DMS153 (cell line): ENCODE results near the gene BLOC1S1.

Source experiments
- DNase-seq: peaks from one replicate; lab custom pipeline; 2025; lab: John Stamatoyannopoulos, UW

BLOC1S1 gene

DNA sequence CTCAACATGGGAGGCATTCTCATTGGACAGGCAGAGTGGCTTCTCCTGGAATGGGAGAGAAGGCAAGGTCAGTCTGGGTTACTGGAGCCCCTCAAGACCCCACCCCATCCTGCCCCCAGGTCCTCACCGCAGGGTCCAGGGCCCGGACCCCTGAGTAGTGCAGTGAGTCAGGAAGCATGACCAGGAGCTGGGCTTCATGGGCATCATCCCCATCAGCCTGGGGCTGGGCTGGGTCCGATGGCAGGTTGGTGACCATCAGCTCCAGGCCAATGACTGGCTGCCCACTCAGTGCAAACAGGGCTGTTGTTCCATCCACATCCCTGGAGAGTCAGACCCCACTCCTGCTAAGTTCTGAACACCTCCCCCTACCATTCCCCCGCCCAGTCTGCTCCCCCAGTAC lies 21.2 kb upstream of the BLOC1S1 start:
- no peak for DNase-seq

DNA sequence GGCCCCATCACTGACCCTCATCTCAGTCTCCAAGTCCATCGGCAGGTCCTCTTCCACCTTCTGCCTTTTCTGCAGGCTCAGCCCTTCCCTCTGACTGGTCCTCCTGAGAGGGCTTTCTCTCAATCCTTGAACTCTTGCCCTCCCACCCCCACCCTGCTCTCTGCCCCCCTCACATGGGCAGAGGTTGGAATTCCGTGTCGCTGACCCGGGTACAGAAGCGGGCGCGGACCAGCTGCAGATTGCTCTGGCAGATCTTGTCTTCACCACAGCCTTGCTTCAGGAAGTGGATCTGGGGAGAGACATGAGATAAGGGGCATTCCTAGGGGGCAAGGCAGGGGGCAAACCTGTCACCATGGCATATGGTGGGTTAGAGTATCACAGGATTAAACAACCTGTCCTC lies 20.5 kb upstream of the BLOC1S1 start:
- DNase-seq: no peak

DNA sequence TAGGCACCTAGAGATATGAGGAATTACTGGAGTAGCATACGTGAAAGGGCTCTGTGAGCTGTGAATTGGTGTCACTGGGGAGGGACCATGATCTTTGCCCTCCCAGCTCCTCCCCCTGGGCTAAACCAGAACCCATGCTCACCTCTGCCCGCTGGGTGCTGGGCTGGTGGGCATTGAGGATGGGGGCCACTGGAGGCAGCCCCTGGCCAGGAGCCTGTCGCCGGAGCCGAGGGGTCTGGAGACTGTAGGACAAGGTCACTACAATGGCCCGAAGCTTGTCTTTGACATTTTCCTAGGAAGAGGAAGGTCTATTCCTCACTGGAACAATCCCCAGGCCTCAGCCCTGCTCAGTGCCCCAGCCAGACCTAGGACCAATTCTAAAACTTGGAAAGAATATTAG lies 19.7 kb upstream of the BLOC1S1 start:
- DNase-seq: no peak

DNA sequence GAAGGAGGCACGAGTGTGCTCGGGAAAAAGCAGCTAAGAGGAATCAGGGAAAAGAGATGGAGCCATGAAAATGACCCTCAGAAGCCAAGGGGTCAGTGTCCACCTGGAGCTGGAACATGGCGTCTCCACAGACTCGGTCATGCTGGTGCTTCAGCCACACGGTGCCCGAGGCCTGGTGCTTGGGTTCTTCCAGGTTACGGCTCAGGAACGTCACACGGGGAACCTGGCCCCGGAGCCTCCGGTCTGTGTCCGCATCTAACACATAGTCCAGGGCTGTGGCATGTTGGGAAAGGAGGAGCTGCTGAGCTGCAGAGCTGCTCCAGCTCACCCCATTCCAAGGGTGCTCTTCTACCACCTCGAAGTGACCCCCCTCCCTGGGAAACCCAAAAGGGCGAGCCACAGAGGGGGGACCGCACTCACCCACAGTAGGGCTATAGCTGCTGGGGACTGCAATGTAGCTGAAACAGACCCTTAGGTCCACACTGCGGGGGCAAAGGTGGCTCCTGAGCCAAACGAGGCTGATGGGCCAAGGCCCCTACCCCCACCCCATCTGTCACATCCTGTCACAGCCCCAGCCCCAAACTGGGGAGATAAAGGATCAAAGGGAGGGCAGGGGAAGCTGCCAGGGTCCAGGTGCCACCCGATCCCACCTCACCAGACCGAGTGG lies 18.9 kb upstream of the BLOC1S1 start:
- no peak for DNase-seq

DNA sequence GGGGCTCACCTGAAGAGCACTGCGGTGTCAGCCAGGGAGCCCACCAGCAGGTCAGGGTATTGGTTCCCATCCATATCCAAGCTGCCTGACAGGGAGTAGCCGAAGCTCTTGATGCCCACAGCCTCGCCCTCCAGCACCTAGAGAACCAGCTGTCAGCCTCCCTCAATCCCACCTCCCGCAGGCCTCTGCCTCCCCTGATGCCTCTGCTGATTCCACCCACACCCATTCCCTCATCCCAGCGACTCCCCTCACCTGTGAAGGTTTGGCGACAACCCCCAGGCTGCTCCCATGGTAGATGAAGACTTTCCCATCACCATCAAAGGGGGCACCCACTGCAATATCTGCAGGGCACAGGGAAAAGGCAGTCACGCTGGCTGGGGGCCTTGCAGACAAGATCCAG lies 18.2 kb upstream of the BLOC1S1 start:
- no peak for DNase-seq

DNA sequence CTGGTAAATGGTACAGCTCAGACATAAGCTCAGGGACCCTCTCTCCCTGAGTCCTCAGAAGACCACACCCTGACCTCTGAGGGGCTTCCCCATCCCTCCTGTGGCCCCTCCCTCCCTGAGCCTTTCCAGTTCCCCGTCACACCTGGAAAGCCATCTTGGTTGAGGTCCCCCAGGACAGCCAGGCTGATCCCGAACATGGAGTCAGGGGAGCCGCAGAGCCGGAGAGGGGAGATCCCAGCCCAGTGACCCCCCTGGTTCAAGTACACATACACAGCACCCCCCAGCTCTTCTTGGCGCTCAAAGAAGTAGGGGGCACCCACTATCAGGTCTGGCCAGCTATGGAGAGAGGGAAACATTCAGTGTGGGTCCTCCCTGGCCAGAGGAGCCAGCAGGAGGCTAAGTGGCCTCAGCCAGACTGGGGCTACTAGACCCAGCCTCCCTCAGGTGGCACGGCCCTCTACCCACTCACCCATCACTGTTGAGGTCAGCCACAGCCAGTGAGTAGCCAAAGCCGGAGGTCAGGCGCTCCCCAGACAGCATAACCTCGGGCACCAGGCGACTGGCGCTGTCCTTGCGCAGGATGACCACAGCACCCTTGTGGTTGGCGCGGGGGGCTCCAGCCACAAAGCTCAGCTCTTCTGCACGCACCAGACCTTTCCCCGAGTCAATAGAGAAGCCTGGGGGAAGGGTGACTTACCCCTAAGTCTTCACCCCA lies 17.4 kb upstream of the BLOC1S1 start:
- no peak for DNase-seq

DNA sequence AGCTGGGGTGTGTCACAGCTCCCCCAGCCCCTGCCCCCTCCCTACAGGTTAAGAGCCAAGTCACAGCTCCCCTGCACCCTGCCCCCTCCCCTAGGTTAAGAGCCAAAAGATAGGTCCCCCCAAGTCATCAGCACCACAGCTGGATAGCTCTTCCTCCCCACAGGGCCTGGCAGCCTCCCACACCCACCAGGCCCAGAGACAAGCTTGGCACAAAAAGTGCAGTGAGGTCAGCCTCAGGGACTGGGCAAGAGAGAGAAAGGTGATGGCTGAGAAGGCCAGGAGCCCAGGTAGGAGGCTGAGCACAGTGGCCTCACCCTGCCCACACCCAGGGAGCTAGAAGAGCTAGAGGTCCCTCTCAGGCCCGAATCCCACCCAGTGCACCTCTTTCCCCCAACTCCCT lies 16.9 kb upstream of the BLOC1S1 start:
- no peak for DNase-seq

DNA sequence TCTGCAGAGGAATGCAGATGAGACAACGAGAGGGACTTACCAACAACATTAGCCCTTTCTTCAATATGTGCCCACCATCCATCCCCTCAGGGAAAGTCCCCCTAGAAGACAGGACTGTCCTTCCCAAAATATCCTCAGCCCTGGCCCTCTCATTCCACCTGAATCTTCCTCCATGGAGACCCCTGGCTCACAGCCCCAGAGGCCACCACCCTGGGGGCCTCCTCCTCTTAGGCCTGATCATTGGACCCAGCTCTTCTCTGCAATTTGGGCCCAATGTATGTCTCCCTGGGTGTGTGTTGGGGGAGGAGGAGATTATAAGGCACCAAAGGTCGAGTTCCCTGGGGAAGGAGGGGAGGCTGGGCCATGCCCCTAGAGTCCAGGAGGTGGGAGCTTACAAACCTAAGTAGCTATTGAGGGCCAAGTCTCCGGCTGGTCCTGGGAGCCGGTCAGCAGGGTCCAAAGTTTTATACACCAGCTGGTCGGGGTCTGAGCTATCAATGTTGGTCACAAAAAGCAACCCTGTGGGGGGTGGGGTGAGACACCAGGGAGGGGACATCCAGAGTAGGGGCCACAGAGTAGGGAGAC lies 16.3 kb upstream of the BLOC1S1 start:
- no peak for DNase-seq

DNA sequence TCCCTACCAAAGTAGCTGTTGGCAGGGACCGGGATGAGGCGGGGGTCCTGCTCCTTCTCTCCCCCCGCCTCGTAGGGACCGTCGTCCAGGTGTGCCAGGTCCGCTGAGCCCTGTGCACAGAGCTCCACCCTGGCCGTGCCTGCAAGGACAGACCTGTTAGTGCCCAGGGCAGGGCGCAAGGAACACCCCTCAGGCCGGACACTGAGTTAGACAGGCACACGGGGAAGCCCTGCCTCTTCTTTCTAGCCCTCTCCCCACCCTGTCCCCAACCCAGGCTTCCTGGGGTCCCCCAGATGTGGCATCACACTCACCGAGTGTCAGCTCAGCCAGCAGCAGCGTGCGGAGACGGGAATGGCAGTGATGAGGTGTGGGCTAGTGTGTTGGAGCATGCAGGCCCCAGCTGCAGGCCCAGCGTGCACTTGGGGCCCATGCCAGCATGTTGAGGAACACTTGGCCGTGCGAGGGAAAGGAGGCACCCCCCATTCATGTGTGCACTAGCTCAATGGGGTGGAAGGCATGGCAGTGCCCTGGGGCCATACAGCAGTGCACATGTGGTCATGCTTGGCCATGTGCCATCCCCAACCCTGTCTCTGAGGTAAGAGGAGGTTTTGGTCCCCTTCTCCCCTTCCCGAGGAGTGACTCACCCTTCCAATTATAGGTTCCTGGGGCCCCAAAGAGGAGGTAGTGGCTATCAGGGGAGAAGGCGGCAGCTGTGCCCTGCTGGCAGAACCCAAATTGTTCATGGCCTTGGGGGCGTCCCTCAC lies 15.4 kb upstream of the BLOC1S1 start:
- DNase-seq: no peak

DNA sequence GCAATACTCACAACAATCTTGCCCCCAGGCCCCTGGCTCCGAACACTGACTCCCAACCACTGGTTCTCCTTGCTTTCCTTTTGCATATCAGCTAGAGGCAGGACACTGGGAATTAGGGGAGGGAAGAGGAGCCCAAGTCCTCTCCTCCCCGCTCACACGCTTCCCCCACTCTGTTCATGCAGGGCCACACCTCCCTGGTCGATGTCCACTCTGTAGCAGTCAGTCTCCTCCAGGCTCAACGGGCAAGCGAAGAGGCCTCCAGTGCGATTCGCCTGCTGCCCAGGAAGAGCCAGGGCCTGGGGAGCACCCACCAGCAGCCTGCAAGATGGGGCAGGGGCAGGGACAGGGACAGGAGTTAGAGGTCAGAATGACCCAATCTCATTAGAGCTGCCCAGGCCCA lies 13.0 kb upstream of the BLOC1S1 start:
- DNase-seq: no peak

DNA sequence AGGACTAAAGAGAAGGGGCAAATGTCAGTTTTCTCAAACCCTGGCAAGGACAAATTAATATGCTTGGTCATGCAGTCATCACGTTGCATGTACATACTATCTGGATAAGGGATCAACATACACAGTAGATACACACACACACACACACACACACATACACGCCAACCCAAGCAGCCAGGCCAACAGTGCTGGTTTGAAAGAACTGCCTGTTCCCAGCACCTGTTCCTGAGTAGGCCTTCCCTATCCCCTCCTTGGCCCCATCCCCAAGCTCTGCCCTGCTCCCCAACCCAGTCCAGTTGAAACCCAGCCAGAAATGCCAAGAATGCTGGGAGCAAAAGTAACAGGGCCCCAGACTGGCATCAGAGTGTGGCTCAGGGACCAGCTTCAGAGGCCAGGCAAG lies 12.6 kb upstream of the BLOC1S1 start:
- no peak for DNase-seq

DNA sequence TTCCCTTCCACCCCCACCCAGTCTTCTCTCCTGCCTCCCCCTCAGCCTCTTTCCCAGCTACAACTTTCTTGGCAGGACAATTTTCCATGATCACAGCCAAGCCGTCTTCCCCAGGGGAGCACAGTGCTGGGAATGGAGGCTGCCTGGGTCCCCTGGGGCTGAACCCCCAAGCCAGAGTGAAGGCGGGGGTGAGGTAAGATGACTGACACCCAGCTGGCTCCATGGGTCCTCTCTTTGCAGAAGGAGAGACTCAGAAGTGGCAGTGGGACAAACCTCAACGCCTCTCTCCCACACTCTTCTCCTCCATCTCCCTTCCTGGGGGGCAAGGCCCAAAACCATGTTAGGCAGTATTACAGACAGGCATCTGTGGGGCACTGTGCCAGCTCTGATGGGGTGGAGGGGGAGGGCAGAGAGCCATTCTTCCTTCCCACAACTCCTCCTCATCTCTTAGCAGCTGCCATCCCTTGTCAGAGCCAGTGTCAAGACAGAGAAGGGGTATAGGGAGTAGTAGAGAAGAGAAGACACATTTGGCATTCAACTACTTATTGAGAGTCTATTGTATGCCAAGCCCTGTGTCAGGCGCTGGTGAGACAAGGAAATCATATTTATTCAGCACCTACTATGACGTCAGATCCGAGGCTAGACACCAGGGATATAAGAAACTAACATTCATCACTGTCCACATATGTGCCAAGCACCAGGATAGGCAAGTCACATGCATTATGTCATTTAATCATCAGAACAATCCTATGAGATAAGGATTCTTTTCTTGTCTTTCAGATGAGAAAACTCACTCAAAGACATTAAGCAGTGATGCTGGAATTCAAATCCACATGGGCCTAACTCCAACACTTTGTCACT lies 11.7 kb upstream of the BLOC1S1 start:
- DNase-seq: no peak

DNA sequence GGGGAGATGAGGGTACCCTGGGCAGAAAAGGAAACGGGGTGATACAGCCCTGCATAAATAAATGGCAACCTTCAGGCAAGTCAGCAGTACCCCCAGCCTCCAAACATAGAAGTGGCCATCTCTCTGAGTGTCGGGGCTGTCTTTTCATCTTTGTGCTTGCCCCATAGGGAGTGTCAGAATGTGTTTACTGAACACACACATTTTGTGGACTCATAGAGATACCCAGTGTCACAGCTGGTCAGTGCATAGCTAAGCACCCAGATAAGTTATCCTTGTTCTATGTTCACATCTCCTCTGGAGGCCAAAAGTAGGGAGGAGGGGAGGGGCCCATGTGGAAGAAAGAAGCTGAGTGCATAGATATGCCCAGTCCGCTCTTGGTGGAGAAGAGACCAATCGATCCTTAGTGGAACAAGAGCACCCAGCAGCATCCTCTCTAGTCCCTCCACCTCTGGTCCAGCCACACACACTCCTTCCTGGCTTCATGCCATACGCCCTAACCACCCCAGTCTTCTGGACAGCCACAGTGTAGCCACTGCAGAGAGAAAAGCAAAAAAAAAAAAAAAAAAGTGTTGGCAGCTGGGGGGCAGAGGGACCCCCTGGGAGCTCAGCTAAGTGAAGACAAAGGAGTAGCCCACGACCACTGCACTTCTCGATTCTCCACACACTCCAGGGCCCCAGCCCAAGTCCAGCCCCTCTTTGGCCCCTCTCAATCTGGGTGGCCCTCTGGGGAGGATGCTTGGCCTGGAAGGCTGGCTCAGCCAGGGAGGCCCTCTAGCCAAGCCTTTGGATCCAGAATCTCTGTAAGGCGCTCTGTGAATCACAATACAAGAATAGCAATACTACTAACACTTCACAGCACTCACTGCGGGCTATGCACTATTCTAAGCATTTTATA lies 10.8 kb upstream of the BLOC1S1 start:
- no peak for DNase-seq

DNA sequence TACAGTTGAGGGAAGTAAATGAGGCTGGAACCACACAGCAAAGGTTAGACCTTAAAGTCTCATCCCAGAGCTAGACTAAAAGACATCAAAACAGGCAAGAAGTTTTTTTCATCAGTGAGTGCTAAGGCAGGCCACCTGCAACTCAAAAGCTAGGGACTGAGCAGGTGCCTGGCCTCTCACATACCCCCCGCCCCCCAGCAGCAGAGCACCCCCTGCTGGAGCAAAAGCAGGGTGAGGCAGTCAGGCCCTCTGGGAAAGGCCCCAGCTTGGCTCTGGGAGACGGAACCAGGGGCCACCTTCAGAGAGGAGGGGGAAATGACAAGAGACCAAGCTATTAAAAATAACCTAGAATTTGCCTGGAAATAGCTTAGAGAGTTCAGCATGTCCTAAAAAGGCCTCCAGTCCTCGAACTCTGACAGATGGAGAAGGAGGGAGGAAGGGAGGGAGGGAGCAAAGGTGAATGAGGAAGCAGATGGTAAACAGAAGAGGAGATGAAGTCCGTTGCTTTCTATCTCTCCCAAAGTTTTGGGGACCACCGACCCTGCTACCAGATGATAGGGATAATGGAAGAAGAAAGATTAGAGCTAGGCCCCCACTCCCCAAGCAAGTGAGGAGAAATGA lies 10.0 kb upstream of the BLOC1S1 start:
- no peak for DNase-seq

DNA sequence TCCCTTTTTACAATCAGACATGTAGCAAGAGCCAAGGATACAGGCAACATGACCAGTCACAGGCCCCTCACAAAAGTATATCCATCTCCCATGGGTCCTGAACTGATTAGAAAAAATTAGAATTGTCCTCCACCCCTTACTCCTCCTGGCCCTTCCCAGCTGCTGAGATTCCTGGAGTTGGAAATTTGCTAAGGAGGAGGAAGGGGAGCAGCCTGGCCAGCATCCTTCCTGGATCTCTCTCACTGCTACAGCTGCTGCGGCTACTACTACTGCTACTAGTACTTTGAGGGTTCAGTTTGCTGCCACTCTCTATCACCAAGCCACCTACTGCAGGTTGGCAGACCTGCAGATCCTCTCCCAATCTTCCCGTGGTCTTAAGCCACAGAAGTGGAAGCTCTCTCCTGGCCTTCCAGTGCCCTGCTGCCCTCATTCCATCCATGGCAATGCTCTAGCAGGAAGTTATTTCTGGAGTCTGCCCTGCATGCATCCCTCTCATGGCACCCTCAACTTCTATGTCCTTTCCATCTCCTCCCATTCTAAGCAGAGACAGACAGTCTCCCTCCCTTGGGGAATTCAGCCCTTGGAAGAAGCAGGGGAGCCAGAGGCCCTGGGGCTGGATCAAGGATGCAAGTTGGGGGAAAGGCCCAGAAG lies 9.2 kb upstream of the BLOC1S1 start:
- DNase-seq: no peak

DNA sequence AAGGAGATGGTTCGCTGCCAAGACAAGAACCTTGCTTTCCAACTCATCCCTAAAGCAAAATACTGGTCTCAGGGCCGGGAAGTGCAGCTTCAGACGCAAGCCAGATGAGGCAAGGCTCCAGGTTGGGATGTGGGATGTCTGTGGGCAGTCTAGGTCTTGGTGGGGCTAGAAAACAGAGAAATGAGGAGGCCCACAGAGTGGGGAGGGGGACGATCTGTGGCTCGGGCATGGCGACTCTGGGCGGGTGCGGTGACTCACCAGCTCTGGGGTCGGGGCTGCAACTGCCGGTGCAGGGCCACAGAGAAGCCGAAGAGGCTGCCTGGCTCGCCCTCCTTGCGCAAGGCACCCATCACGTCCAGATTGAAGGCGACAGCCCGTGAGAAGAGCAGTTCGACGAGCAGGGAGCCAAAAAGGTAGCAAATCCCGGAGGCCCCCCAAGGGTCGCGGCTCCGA lies 8.6 kb upstream of the BLOC1S1 start:
- DNase-seq: no peak

DNA sequence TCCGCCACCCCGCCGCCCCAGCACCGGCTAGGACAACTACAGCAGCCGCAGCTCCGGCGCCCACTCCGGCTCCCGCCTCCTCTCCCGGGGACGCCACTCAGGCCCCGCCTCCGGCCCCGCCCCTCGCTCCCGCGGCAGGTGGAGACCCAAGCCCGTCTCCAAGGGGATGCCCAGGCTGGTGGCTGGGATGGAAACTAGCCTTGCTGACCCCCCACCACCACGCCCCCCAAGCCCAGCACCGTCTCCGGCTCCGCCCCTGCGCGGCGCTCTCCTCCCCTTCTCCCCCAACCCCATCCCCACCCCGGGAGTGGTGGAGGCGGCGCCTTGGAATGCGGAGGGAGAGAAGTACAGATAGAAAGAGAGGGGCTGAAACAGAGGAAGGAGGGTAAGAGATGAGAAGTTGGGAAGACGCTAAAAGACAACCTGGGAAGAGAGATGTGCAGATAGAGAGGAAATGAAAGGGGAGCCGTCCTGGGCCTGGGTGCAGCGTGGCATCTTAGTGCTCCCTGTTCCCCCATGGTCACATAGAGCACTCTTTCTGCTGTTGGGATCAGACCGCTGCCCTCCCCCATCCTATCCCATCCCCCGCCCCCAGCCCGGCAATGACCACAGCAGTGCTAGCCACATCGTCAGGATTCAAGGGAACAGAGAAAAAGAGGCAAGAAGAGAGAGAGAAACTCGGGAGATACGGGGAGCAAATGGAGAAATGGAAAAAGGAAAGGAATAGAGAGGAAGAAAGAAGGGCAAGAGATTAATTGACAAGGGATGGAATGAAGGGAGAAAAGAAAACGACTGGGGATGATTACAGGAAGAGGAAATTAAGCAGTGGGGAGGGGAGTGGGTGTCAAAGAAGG lies 7.8 kb upstream of the BLOC1S1 start, which contains the start of gene ITGA7:
Gene ITGA7 (minus strand): TSS at position 64 of the 854 bp plus-strand sequence. CDS start 222 bp downstream, outside the sequence.
- DNase-seq: no peak

DNA sequence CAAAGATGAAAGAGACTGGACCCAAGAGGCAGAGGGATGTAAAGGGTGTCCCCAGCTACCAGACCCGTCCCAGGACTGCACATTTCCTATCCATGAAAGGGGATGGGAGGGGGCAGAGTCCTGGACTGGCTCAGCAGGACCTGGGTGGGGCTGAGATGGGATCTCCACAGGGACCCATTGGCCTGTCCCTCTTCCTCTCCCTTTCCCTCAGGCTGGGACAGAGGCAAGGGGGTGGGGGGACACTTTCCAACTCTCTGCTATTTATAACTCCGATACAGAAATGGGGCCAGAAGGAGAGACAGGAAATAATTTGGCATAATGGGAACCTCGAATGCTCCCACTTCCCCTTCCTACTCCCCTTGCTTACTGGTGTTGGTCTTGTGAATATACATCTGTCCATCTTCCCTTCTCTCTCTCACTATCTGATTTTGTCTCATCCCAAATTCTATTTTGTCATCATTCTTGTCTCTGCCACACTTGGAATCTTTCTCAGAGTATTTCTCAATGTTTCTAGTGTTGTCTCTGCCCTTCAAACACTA lies 7.1 kb upstream of the BLOC1S1 start:
- no peak for DNase-seq
